Measurements from ENCODE around the gene PKD1. TPM values are rescaled to one million over a fixed set of nuclear protein-coding genes. Genes with fewer than 3 reads are reported as not detected.

Gene PKD1
- polyA plus RNA-seq, 1 donor from 2014 or later = 176 TPM

DNA sequence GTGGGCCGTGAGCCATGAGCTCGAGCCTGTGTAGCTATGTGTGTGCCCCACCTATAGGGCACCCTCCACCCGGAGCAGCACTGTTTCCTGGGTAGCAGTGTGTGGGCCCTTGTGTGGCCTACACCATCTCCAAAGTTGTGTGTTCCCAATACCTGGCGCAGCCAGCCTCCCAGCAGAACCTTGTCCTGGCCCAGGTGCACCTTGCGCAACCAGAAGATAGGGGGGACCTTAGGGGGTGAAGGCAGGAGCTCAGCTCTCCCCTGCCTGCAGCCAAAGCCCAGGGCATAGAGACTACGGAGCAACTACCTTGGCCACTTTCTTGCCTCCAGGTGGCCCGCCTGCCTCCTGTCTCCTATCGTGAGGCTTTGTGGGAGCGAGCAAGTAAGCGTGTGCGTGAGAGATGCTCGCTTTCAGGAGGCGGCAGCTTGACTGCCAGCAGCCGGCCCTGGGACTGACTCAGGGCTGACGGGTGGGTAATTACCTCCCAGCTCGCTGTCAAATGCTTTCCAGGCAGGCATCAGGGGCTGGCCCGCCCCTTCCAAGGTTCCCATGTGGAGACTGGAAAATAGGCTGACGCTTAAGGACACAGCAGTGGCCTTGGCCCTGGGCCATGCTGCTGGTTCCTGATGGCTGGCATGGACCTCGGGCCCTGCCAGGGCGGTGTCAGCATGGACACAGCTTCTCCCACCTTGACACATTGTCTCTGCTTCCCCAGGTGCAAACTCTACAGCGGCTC is 38.9 kb upstream of the PKD1 start:
- TF ChIP-seq EP300 (conservative IDR thresholded peaks at IDR 0.05; ENCODE audit: poor library complexity, severe bottlenecking) (peak; percentile 57), EZH2 (IDR thresholded peaks at IDR 0.05; ENCODE audit: borderline replicate concordance, insufficient read depth, low read length, poor library complexity, severe bottlenecking) (no peak), MXI1 (conservative IDR thresholded peaks at IDR 0.05; ENCODE audit: poor library complexity, severe bottlenecking) (no peak), SMC3 (conservative IDR thresholded peaks at IDR 0.05; ENCODE audit: poor library complexity) (peak; percentile 8), POLR2AphosphoS5 (IDR thresholded peaks at IDR 0.05) (peak; percentile 59)
- TF ChIP-seq, protein P1, sequence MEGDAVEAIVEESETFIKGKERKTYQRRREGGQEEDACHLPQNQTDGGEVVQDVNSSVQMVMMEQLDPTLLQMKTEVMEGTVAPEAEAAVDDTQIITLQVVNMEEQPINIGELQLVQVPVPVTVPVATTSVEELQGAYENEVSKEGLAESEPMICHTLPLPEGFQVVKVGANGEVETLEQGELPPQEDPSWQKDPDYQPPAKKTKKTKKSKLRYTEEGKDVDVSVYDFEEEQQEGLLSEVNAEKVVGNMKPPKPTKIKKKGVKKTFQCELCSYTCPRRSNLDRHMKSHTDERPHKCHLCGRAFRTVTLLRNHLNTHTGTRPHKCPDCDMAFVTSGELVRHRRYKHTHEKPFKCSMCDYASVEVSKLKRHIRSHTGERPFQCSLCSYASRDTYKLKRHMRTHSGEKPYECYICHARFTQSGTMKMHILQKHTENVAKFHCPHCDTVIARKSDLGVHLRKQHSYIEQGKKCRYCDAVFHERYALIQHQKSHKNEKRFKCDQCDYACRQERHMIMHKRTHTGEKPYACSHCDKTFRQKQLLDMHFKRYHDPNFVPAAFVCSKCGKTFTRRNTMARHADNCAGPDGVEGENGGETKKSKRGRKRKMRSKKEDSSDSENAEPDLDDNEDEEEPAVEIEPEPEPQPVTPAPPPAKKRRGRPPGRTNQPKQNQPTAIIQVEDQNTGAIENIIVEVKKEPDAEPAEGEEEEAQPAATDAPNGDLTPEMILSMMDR (IDR thresholded peaks at IDR 0.05; ENCODE audit: poor library complexity, severe bottlenecking) = peak; percentile 40

DNA sequence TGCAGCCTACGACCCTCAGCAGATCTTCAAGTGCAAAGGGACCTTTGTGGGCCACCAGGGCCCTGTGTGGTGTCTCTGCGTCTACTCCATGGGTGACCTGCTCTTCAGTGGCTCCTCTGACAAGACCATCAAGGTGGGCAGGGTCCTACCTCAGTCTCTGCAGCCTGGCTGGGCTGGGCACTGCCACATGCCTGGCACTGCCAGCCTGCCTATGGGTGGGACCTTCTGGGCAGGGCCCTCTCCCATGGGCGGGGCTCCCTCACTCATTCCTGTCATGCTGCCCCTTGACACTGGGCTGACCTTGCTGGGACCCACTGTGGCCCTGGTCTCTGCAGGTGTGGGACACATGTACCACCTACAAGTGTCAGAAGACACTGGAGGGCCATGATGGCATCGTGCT is 38.2 kb upstream of the PKD1 start:
- H3F3A ChIP-seq (ENCODE audit: insufficient read depth, low read length, poor library complexity, severe bottlenecking) = no peaks in the 10 kb centered on the region
- peak overlapping the region; percentile 46 for H3K4me3 ChIP-seq (ENCODE audit: low read length)
- no peaks in the 10 kb centered on the region for H3K79me2 ChIP-seq (replicated peaks; ENCODE audit: insufficient read depth, low read length)
- H3K9me2 ChIP-seq (ENCODE audit: insufficient read depth, low read length) = no peaks in the 10 kb centered on the region
- H4K20me1 ChIP-seq (ENCODE audit: insufficient read depth) = no peaks in the 10 kb centered on the region
- no peak overlapping the region for H3K4me2 ChIP-seq (ENCODE audit: low read length)
- peak overlapping the region; percentile 69 for H3K27ac ChIP-seq (ENCODE audit: low read length)
- H2AFZ ChIP-seq (ENCODE audit: low read depth, low read length) = no peak overlapping the region
- no peaks in the 10 kb centered on the region for H3K9me3 ChIP-seq (ENCODE audit: low read length)
- peak overlapping the region; percentile 45 for H3K9ac ChIP-seq (ENCODE audit: low read length)
- H3K27me3 ChIP-seq (ENCODE audit: insufficient read depth, low read depth, low read length) = no peaks in the 10 kb centered on the region
- H3K36me3 ChIP-seq (ENCODE audit: insufficient read depth, low read length) = no peaks in the 10 kb centered on the region
- TF ChIP-seq RAD21 (conservative IDR thresholded peaks at IDR 0.05) = no peak
- TF ChIP-seq, protein P1 (IDR thresholded peaks at IDR 0.05; ENCODE audit: poor library complexity, severe bottlenecking) = no peak
- TF ChIP-seq EP300 (conservative IDR thresholded peaks at IDR 0.05; ENCODE audit: poor library complexity, severe bottlenecking) = no peak
- TF ChIP-seq SMC3 (conservative IDR thresholded peaks at IDR 0.05; ENCODE audit: poor library complexity) = no peak
- no peak for TF ChIP-seq TAF1 (IDR thresholded peaks at IDR 0.05; ENCODE audit: low read depth)
- no peak for TF ChIP-seq MXI1 (conservative IDR thresholded peaks at IDR 0.05; ENCODE audit: poor library complexity, severe bottlenecking)
- TF ChIP-seq, protein P2, sequence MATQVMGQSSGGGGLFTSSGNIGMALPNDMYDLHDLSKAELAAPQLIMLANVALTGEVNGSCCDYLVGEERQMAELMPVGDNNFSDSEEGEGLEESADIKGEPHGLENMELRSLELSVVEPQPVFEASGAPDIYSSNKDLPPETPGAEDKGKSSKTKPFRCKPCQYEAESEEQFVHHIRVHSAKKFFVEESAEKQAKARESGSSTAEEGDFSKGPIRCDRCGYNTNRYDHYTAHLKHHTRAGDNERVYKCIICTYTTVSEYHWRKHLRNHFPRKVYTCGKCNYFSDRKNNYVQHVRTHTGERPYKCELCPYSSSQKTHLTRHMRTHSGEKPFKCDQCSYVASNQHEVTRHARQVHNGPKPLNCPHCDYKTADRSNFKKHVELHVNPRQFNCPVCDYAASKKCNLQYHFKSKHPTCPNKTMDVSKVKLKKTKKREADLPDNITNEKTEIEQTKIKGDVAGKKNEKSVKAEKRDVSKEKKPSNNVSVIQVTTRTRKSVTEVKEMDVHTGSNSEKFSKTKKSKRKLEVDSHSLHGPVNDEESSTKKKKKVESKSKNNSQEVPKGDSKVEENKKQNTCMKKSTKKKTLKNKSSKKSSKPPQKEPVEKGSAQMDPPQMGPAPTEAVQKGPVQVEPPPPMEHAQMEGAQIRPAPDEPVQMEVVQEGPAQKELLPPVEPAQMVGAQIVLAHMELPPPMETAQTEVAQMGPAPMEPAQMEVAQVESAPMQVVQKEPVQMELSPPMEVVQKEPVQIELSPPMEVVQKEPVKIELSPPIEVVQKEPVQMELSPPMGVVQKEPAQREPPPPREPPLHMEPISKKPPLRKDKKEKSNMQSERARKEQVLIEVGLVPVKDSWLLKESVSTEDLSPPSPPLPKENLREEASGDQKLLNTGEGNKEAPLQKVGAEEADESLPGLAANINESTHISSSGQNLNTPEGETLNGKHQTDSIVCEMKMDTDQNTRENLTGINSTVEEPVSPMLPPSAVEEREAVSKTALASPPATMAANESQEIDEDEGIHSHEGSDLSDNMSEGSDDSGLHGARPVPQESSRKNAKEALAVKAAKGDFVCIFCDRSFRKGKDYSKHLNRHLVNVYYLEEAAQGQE (IDR thresholded peaks at IDR 0.05; ENCODE audit: borderline replicate concordance) = no peak

More for the DNA sequence above, 38.9 kb upstream of the PKD1 start:
- peak overlapping the region; percentile 45 for H3K9ac ChIP-seq (ENCODE audit: low read length)
- no peaks in the 10 kb centered on the region for H3K36me3 ChIP-seq (ENCODE audit: insufficient read depth, low read length)
- H3K4me3 ChIP-seq (ENCODE audit: low read length) = peak overlapping the region; percentile 46
- no peak overlapping the region for H2AFZ ChIP-seq (ENCODE audit: low read depth, low read length)
- no peaks in the 10 kb centered on the region for H3K9me3 ChIP-seq (ENCODE audit: low read length)
- H4K20me1 ChIP-seq (ENCODE audit: insufficient read depth) = no peaks in the 10 kb centered on the region
- H3F3A ChIP-seq (ENCODE audit: insufficient read depth, low read length, poor library complexity, severe bottlenecking) = no peaks in the 10 kb centered on the region
- no peaks in the 10 kb centered on the region for H3K27me3 ChIP-seq (ENCODE audit: insufficient read depth, low read depth, low read length)
- H3K79me2 ChIP-seq (replicated peaks; ENCODE audit: insufficient read depth, low read length) = no peaks in the 10 kb centered on the region
- H3K27ac ChIP-seq (ENCODE audit: low read length) = peak overlapping the region; percentile 69
- no peak overlapping the region for H3K4me2 ChIP-seq (ENCODE audit: low read length)
- no peaks in the 10 kb centered on the region for H3K9me2 ChIP-seq (ENCODE audit: insufficient read depth, low read length)

Data from neural cell (in vitro differentiated cells).